ENCODE data around the gene LRFN5.
A peak's percentile ranks its signal among the peaks of the same experiment; 100 is the strongest.

Gene LRFN5

GRCh38 chr14:41773536-41774279 lies 167.0 kb downstream of the LRFN5 start:
- no peak for DNase-seq

GRCh38 chr14:41782511-41782910 lies 175.8 kb downstream of the LRFN5 start:
- DNase-seq: no peak

DNA sequence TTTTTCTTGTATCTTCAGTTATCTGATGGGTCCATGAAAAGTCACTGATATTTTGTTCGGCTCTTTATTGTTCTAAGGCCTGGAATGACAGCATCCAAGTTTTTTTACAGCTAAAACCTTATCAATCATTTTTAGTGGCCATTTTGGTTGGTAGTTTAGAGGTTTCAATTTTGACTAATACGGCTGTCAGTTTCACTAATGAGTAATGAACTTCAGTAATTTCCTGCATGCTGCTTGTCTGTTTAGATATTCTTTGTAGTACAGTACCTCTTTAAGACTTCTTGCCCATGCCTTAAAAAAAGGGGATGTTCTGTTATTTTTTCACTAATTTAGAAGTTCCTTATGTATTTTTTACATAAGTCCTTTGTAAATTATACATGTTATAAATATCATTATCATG lies 176.7 kb downstream of the LRFN5 start:
- no peak for DNase-seq

- DNase-seq: peak; percentile 68
These were observed 179.0 kb downstream of the LRFN5 start for GRCh38 chr14:41785696-41786095.

GRCh38 chr14:41799817-41800216 lies 193.1 kb downstream of the LRFN5 start:
- no peak for DNase-seq

GRCh38 chr14:41805633-41806032 lies 199.0 kb downstream of the LRFN5 start:
- no peak for DNase-seq

DNA sequence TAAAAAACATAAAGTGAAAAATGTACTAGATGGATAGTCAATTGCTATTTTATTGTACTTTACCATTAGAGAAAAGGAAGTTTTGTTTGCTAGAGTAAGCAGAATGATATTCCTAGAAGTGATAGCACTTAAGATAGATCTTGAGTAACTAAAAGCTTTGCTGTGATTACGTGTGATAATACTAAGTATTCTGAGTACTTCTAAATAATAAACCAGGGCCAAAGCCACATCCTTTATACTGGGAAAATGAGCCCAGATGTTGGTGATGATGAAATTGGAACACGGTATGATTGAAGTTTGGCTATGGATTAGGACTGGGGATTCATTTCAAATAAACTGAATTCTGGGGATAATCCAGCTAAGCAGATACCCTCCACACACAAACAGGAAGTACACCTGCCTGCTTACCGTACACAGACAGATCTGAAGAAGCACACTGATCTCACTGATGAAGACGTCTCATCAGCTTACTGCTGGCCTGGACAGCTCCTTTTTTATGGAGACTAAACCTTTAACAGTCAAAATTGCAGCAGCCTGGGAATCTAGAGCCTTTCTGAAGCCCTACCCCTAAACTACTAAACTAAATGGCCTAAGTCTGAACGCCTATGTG lies 199.8 kb downstream of the LRFN5 start:
- no peak for DNase-seq

DNA sequence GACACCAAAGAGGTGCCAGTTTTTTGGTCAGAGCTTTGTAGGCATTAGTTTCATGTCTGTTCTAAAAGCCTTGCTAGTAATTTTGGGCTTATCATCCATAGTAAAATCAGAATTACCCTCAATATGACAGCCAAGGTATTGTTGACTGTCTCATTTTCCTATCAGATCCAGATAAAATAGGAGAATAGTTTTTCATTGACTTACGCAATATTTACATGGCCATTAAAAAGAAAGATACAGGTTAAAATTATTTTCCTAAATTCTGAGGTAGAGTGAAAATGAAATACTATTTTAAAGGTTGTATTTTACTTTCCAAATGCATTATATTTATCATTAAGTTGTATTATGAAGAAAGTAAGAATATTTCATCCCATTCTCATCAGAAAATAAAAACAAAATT lies 203.7 kb downstream of the LRFN5 start:
- DNase-seq: no peak

DNA sequence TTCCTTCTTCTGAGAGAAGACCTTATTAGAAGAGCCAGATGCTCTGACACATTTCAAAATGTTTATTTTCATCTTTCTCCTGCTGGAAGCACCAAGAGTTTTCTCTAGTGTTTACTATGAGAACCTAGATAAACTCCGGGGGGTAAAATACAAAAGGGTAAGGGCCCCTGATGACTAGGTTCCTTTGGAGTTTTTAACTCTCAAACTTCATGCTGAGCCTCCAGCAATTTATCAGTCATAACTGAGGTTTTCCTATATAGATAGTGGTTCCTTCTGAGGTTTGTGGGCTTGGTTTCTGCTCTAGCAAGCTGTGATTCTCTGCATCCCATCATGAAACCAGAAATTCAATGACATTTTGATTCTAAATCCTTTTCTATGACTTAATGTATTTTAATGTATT lies 210.9 kb downstream of the LRFN5 start:
- DNase-seq: no peak

GRCh38 chr14:41824441-41824840 lies 217.8 kb downstream of the LRFN5 start:
- no peak for DNase-seq

GRCh38 chr14:41825622-41826021 lies 218.9 kb downstream of the LRFN5 start:
- DNase-seq: no peak

GRCh38 chr14:41830714-41831406 lies 224.2 kb downstream of the LRFN5 start:
- DNase-seq: no peak

DNA sequence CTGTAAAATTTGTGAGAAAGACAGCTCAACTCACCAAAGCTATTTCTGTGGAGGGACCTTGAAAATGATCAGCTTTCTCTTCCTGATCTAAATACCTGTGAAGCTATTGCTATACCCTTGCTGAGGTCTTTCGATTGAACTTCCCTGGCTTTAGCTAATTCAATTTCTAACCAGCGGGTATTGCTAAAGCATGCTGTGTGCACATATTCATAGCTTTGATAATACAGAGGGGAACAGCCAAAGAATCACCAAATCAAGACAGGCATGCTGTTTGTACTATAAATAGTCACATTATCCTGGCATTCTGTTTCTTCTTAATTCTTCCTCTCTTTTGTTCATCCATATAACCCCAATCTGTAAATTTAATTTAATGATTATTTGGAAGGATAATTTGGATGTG lies 233.0 kb downstream of the LRFN5 start:
- no peak for DNase-seq

- DNase-seq: no peak
These were observed 252.7 kb downstream of the LRFN5 start for GRCh38 chr14:41859336-41859735.

DNA sequence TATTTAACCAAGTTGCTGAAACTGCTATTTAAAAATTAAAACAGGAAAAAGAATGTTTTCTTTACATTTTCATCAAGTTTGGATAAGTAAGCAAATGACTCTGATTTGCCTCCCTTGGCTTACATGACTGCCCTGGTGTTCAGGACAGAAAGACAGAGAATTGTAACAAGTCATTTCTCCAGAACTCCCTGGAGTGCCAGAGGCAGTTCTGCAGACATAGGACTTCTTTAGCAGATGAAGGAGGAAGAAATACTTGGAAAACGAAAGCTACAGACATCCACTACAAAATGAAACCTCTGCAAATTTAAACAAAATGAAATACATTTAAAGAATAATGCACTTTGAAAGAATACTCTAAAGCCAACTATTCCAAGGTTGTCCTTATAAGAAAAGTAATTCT lies 253.9 kb downstream of the LRFN5 start:
- DNase-seq: no peak

GRCh38 chr14:41865894-41866293 lies 259.2 kb downstream of the LRFN5 start:
- no peak for DNase-seq

DNA sequence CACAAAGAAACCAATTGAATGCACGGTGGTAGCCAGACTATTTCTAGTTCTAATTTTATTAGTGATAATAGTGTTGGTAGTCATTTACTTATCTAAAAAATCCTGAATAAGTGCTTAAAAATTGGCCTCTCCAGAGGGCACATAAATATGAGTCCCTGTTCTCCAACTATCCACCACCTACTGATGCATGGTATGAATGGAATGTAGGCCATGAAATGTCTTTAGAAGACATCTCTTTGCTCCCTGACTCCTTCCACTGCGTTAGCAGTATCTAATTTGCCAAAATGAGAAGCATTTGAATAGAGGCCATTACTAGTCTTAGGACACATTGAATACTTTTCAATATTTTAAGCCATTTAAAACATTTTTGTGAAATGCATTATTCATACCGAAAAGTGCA lies 261.7 kb downstream of the LRFN5 start:
- DNase-seq: no peak

- DNase-seq: no peak
These were observed 266.4 kb downstream of the LRFN5 start for GRCh38 chr14:41872931-41873685.

DNA sequence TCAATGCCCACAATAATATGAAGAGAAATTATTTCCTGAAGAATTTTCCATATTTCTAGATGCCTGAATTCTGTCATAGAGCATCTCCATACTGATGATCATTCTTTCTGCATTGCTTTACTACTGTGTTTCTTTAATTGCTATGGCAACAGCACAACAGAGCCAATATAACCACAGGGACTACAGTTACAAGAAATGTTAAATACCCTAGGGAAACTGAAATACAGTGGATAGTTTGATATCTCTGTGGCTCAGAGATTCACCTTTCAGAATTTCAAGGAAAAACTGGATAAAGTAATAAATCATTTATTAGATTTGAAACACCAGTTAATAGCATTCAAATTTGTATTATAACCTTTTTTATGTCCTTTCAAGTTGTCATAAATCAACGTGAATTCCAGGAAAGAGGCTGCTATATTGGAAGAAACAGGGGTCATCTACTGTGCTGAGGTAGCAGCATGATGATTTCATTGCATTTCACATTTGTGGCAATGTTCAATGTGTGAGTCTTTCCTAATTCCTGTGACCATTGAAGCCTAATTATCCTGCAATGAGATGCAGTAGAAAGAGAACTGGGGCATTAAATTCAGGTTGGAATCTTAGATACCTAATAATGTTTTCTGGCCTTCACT lies 267.1 kb downstream of the LRFN5 start:
- DNase-seq: no peak

DNA sequence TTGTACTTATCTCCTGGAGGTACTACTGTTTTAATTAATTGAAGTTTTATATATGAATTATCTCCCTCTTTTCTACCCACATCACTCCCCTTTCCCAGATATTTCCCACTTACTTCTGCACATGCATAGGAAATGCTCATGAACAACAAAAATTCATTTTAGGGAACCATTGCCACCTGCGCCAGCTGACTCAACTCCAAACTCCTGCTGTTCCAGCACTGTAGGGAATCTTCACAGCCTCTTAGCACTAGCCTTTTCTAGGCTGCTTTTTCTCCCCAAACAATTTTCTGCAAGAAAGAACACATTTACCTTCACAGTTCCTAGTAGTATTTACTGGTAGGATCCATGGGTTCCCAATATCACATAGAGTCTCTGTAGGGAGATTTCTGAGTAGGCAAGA lies 268.4 kb downstream of the LRFN5 start:
- no peak for DNase-seq

DNA sequence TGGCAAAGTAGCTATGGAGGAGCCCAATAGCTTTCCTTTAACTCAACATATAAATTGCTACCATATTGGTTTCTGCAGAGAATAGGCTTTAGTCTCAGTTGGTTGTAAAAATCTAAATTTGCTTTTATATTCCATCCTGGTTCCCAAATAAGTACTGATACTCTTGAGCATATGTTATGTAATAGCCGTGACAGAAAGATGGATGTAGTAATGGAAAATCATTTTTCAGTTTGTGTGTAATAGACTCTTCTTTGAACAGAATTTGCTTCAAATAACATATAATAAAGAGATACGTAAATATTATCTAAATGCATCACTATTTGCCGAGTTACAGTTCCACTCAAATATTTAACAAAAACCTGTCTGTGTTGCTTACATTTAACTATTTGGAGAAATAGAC lies 271.6 kb downstream of the LRFN5 start:
- no peak for DNase-seq

DNA sequence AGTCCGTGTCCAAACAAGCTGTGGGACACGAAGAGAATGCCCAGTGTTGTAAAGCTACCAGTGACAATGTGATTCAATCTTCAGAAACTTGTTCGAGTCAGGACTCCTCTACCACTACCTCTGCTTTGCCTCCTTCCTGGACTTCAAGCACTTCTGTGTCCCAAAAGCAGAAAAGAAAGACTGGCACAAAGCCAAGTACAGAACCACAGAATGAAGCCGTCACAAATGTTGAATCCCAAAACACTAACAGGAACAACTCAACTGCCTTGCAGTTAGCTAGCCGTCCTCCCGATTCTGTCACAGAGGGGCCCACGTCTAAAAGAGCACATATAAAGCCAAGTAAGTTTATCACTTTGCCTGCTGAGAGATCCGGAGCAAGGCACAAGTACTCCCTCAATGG lies 284.9 kb downstream of the LRFN5 start:
- no peak for DNase-seq

DNA sequence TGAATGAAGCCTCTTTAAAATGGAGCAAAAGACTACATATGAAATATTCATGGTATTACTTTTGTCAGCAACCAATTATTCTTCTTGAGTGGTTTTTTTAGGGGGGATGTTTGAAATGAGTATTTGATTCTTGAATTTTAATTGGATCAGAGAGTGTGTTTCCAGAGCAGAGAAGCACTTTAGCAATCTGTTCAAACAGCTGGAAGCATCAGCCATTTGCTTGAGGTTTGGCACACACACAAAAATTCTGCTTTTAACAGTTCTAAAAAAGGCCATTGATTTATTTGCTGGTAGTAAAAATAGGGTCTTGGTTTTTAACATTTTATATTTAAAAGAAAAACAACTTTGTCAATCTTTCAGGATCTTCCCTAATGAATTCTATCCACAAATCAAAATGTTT lies 292.7 kb downstream of the LRFN5 start:
- peak; percentile 100 for DNase-seq
